H4 (cell line): Measurements from ENCODE around the gene HEMK1. TPM values are rescaled to one million over a fixed set of nuclear protein-coding genes. Genes with fewer than 3 reads are reported as not detected.
A peak's percentile ranks its signal among the peaks of the same experiment; 100 is the strongest.

Source experiments
- DNase-seq: peaks from one replicate; pipeline ENCODE4 v3.0.0-alpha.2; 2015; ENCODE audit warnings: low spot score
- total RNA-seq: library from RNA; depleted of rRNA; stranded (reverse); fragments of >200 nt; shearing (Covaris generic); gene quantifications from 2 replicates; pipeline ENCODE4 v1.2.3, GENCODE V29; 2014

HEMK1 gene
- total RNA-seq, 1 experiment from 2014 or later: 7.3 TPM

GRCh38 chr3:50600141-50600753 lies 30.9 kb downstream of the HEMK1 start:
- no peak for DNase-seq

GRCh38 chr3:50600841-50601591 lies 31.7 kb downstream of the HEMK1 start:
- DNase-seq: peak; percentile 93

GRCh38 chr3:50602595-50603191 lies 33.4 kb downstream of the HEMK1 start:
- no peak for DNase-seq

GRCh38 chr3:50603261-50604109 lies 34.2 kb downstream of the HEMK1 start:
- no peak for DNase-seq

GRCh38 chr3:50604110-50604621 lies 34.8 kb downstream of the HEMK1 start:
- DNase-seq: no peak

GRCh38 chr3:50604628-50605588 lies 35.6 kb downstream of the HEMK1 start:
- no peak for DNase-seq

DNA sequence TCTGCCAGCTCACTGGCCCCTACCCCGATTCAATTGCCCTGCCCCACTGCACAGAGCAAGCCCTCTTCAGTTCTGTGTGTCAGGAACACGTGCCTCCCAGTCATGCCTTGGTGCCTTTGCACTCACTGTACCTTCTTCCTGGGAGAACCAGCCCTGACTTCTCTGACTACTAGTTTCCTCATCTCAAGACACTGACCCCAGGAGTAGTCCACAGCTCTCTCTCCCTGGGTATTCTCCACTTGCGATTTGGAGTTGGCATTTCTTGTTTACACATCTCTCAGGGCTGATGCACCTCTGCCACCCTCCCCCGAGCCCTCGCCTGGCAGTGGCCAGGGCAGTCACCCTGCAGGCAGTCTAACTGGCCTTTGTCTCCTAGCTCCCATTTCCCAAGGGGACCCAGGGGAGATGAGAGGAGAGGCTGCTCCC lies 36.6 kb downstream of the HEMK1 start:
- no peak for DNase-seq

GRCh38 chr3:50606596-50606995 lies 37.3 kb downstream of the HEMK1 start:
- no peak for DNase-seq

- DNase-seq: no peak
Observed at GRCh38 chr3:50607271-50608091, 38.2 kb downstream of the HEMK1 start.

DNA sequence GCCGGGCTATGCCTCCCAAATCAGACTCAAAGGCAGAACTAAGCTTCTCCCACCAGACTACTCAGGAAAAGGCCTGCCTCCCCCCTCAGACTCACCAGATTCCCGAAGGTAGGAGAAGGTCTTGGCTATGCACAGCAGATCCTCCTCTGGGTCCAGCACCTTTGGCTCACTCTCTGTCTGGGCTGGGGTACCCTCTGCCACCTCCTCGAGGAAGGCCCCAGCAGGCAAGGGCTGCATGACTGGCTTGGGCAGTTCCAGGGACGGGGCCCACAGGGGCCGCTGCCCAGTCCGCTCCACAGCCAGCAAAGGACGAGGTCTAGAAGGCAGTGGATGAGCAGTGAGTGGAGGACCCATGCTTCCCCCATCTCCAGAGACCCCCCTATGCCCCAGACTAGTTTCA lies 39.0 kb downstream of the HEMK1 start:
- no peak for DNase-seq

DNA sequence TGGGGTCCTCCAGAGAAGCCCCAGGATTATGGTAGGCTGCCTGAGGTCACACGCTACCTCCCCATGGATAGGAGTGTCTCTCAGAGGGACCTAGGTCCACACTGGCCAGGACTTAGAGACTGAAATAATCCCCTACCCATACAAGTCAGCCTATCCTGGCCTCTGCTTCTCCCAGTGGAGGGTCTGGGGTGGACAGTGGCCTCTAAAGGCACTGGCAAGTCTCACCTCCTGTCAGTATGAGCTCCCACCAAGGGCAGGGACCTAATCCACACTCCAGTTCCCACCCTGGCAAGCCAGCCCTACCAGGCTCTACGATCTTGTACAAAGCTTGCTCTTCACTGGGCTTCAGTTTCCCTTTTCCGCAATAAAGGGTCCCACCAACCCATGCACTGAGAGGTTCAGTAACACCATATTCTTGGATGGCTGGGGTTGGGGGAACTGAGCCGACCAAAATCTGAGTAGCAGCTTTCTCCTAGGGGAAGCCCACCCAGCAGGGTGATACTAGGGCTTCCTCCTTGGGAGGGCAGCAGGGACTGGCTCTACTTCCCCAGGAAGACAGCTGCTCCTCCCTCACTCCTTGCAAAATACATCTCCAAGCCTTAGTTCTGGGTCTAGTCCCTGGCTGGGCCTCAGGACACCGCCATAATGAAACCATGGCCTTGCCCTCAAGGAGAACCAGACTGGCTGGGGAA lies 39.9 kb downstream of the HEMK1 start:
- DNase-seq: no peak

GRCh38 chr3:50609763-50610085 lies 40.4 kb downstream of the HEMK1 start:
- DNase-seq: no peak

DNA sequence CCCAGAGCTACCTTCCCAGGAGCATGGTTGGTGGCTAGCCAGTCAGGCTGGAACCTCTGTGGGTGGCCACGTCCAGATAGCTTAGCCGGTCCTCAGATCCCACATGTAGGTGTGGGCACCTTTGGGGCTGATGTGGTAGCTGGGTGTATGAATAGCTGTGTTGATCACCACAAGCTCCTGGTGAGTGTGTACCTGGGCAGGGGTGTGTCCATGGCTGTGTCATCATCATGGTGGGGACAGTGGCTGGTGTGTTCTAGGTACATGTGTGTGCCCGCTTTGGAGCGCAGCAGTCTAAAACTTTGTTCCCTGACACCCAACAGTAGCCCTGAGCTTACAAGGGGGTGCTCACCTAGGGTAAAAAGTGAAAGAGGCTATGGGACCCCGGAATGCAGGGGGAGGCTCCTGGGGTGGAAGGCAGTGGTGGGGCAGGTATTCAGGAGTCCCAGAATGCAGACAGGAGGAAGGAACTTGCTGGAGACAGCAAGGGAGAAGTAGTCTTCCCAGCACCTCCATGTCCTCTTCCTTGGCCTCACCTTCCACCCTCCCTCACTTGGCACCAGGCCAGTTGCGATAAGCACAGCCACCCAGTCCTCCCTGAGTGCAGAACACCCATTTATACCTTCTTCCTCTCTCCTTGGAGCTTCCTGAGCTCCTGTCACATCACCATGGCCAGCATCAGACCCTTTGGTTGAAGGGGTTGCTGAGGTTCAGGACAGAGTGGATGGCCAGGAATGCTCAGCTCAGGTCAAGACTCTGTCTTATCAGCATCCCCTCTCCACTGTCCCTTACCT lies 41.1 kb downstream of the HEMK1 start:
- no peak for DNase-seq

GRCh38 chr3:50610992-50611463 lies 41.7 kb downstream of the HEMK1 start:
- no peak for DNase-seq

DNA sequence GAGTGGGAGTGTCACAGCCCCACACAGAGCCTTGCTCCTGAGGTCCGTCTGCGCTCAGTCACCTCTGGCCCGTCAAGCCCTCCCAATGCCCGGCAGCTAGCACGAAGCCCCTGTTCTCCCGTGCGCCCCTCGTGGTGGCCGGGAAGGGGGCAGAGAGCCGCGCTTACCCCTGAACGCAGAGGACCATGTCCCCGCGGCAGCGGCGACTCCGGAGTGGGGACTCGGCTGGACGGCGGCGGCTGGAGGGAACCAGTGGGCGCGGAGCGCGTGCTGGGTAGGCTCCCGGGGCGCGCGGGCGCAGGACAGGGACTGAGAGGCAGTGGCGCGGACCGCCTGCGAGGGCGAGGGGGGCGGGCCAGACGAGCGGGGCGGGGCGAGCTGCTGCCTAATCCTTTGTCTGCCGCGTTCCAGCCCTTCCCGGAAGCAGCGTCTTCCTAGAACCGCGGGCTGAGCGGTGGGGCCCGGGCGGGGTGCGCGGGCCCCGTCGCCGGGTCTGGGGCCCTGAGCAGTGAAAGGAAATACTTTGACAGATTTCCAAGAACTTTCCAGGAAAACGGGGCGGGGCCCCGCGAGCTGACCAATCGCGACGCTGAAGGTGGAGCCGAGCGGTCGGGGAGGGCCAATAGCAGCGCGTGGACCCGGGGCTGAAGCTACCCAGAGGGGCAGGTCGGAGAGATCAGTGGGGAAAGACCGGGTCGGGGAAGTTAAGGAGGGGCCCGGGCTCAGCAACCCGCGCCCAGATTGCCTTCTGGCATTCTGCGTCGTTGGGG lies 42.3 kb downstream of the HEMK1 start, which contains the start of gene CISH:
CISH (minus strand) TSS at position 311 of the 770 bp plus-strand sequence; CDS start at position 187, 124 bp downstream.
- DNase-seq: peak; percentile 79

GRCh38 chr3:50612234-50612882 lies 43.0 kb downstream of the HEMK1 start:
- DNase-seq: no peak
